HG02798 (cell line): ENCODE measurements around the gene SLC10A1.

ENCODE experiments used
- ATAC-seq: cut with Tn5 transposase; IDR thresholded peaks from one replicate; pipeline ENCODE4 v1.9.1; 2021; ENCODE audit warnings: mild to moderate bottlenecking; ENCODE audit not compliant: unreplicated experiment, poor library complexity

Gene SLC10A1

DNA sequence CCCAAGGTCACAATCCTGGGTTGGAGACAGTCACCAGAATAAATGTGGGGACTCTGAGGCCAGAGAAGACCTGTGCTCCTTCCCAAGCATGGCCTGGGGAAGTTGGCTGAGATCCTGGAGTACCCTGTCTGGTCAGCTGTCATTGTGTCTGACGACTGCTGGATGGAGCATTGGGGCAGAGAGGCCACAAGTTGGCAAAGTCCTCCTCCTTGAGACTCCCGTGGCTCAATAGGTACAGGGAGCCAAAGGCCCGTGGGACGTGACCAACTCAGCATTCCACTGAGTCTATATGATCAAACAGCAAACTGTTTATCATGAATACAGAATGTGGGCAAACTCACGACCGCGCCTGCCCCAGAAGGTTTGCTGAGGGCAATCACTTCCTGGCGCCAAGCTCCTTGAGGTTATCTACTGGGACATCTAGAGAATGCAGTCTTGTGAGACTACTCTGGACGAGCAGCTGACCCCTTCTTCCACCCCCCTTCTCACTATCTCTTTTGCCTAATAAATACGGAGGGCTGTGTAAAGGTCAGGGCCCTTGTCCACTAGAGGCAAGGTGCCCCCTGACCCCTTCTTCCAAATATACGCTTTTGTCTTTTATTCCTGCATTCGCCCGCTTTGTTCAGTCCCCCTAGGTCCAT lies 14.3 kb upstream of the SLC10A1 start:
- ATAC-seq = no peak

DNA sequence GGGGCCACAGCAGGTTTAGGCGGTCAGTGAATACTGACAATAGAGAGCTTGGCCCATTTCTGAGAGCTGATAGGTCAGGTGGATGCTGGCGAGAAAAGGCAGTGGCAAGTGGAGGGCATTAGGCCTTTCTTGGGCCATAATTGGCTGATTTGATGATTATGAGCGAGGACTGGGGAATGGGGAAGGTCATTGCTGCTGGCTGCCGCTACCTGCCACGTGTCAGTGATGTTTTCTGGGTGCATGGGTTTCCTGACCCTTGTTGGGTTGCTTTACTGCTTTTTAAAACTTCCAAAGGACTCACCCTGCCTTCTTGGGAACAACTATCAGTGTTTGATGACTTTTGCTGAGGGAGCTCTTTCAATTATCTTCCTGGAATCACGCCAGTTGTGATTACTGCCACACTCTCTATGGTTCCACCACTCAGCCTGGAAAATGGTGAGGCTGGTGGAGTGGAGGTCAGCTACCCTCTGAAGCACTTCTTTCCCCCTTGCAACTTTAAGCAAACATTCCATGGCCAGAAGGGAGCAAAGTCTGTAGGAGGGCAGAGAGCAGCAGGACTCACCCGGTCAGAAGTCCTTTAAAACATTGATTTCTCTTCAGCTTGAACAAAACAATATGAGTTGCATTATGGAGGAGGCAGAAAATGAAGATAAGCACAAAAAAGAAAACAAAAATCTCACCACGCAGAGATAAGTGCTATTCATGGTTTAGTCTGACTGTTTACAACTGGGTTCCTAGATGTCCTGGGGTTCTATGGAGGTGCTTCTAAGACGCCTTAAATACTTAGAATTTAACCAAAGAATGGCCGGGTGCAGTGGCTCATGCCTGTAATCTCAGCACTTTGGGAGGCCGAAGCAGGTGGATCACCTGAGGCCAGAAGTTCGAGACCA lies 12.1 kb upstream of the SLC10A1 start:
- no peak for ATAC-seq

- ATAC-seq = no peak
These were observed 10.2 kb upstream of the SLC10A1 start for GRCh38 chr14:69807192-69807591.

DNA sequence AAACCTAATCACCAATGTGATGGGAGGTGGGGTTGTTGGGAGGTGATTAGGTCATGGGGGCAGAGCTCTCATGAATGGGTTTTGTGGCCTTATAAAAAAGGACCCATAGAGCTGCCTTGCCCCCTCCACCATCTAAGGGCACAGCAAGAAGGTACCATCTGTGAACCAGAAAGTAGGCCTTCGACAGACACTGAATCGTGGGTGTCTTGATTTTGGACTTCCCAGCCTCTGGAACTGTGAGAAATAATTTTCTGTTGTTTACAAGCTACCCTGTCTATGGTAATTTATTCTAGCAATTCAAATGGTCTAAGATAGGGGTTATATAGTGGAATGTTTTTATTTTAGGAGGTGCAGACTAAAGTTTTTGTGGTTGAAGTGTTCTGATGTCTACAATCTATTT lies 7.9 kb upstream of the SLC10A1 start:
- no peak for ATAC-seq

- no peak for ATAC-seq
These were observed 6.7 kb upstream of the SLC10A1 start for GRCh38 chr14:69803753-69804152.

DNA sequence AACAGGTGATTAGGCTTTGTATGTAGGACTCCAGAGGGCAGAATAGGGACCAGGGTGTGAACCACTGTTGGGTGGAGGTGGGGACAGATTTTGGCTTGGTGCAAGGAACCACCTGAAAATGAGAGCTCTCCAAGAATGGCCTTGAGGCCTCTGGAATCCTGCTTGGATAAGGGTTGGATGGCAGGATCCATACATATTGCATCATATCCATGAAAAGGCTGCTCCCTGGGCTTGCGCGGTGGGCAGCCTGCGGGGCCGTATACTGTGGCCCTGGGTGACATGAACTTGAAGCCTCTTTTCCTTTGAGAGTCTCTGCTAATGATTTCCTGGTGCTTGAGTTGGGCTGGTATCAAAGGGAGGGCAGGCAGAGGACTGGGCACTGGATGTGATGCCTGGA lies 1.3 kb upstream of the SLC10A1 start:
- no peak for ATAC-seq

DNA sequence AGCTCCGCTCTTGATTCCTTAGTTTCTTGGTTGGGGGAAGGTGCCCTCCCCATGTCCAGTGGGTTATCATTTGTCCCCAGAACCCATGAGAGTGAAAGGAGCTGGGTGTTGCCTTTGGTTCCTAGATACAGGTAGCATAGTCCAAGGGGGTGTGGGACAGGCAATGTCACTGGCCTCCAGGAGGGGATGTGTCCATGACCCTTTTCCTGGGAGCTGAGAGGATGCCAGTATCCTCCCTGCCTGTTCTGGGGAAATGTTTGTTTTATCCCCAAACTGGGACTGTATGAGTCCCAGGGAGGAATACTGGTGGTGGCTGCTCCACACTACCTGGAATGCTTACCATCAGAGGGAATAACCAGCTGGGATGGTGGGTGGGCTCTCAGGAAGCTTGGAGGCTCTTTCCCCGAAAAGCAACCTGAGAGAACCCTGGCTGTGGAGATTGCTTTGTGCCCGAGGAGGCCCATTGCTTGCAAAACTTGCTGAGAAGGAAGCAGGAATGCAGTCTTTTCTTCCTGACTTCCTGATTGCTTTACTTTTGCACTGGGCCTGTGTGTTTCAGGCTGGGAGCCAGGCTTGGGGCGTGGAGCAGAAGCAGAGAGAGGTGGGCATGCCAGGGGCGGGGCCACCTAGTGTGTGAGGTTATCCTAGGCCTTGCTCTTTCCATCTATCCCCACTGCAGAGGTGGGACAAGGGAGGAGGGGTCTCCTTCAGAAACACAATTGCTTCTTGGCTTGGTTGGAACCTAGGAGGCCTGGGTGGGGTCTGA lies 715 bp upstream of the SLC10A1 start:
- ATAC-seq = no peak

GRCh38 chr14:69795691-69796090 lies 1.4 kb downstream of the SLC10A1 start:
- no peak for ATAC-seq

GRCh38 chr14:69794791-69795190 lies 2.2 kb downstream of the SLC10A1 start:
- ATAC-seq = no peak

- no peak for ATAC-seq
These were observed 4.1 kb downstream of the SLC10A1 start for GRCh38 chr14:69792887-69793421.

DNA sequence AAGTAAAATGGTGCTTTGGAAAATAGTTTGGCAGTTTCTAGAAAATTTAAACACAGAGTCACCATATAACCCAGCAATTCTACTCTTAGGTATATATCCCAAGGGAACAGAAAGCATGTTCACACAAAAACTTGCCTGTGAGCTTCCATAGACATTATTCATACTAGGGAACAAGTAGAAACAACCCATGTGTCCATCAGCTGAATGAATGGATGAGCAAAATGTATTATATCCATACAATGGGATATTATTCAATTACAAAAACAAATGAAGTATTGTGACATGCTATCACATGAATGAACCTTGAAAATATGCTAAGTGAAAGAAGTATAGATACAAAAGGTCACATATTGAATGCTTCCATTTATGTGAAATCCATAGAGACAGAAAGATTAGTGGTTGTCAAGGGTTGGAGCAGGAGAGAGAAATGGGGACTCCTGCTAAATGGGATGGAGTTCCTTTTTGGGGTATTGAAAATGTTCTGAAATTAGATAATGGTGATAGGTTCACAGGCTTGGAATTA lies 7.9 kb downstream of the SLC10A1 start:
- ATAC-seq = no peak

GRCh38 chr14:69786603-69787002 lies 10.4 kb downstream of the SLC10A1 start:
- no peak for ATAC-seq

- no peak for ATAC-seq
These were observed 12.1 kb downstream of the SLC10A1 start for GRCh38 chr14:69784942-69785341.

GRCh38 chr14:69780952-69781351 lies 16.1 kb downstream of the SLC10A1 start:
- ATAC-seq = no peak

GRCh38 chr14:69780092-69780491 lies 16.9 kb downstream of the SLC10A1 start:
- ATAC-seq = no peak

- no peak for ATAC-seq
These were observed 18.0 kb downstream of the SLC10A1 start for GRCh38 chr14:69779088-69779487.

- ATAC-seq = no peak
These were observed 20.1 kb downstream of the SLC10A1 start for GRCh38 chr14:69776875-69777453.

DNA sequence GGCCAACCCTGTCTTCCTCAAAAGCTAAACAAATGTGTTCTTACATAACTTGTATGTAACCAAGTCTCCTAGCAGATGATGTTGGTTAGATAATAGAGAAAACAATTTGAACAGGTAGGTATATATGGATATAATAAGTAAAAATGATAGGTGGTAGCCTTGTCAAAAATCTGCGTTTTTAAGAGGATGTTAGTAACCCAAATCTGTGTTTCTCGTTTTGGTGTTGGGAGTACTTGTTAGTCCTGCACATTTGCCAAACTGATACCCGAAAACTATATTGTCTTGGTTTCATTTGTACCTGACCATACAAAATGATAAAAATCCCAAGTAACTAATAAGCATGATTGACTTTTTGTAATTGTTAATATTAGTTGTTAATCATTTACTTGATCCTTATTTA lies 22.0 kb downstream of the SLC10A1 start:
- ATAC-seq = no peak

GRCh38 chr14:69773571-69774276 lies 23.3 kb downstream of the SLC10A1 start:
- no peak for ATAC-seq
